Measurements from ENCODE around the gene TASP1.
"Not testable (repeated sequence)": the region's sequence is repeated elsewhere in the genome, so short reads cannot be mapped to it uniquely, and the experiment has no call there.

GRCh38 chr20:13616713-13617112, 22.0 kb downstream of the TASP1 start:
- not testable (repeated sequence) for TF ChIP-seq POLR2A, CTCF (IDR thresholded peaks at IDR 0.05)

All from tibial nerve (tissue), 3 donors.